ENCODE data around the gene TIGD2.

Gene TIGD2

DNA sequence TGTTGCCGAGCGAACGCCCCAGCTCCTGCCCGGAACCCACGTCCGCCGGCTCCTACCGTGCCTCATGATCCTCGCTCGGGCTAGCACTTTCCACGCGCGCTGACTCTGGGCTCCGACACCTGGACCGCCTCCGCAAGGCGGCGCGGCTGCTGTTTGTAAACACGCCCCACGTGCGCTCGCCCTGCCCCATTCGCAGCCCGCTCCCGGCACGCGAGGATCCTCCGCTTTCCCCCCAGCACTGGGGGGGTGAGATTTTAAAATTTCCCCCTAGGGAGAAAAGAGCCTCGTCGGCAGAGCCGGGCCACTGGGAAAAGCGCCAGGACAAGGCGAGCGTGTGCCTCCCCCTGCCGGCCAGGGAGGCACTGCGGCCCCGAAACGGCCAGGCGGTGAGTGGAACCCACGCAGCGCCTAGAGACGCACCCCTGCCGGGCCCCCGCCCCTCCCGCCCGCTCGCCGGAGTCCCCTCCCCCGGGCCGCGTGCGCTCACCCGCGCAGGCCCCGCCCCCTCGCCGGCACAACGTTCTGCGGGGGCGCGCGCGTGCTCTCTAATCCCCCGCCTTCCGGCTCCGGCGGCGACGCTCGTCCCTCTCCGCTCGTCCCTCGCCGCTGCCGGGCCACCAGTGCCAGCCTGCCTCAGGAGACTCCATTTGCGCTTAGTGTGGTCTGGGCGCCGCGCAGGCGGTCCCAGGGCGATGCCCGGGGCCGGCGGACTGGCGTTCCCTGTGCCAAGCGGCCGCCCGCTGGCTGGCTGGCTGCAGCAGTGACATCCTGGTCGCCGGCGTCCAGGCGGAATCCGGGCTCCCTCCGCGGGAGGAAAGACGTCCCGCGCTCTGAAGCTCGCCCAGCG lies at the start of gene TIGD2:
Gene TIGD2 (plus strand): TSS at position 548 of the 847 bp plus-strand sequence. CDS start 1,442 bp downstream, outside the sequence.
- peak; percentile 88 for DNase-seq

- DNase-seq: no peak
These were observed 46.5 kb upstream of the TIGD2 start for GRCh38 chr4:89064848-89065247.

DNA sequence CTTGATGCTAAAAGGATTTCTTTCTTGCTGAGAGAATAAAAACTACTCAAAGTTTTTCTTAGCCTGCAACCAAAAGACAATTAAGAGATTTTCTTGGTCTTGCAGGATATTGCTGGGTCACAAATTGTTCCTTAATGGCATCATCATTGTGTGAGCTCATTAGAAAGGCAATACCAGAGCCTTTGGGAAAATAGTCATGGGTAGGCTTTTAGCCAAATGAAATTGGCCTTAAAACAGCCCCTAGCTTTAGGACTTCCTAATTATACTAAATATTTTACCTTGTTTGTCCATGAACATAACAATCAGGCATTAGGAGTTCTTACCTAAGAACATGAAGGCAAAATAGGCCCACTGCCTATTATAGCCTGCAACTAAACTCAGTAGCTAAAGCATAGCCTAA lies 43.9 kb upstream of the TIGD2 start:
- no peak for DNase-seq

DNA sequence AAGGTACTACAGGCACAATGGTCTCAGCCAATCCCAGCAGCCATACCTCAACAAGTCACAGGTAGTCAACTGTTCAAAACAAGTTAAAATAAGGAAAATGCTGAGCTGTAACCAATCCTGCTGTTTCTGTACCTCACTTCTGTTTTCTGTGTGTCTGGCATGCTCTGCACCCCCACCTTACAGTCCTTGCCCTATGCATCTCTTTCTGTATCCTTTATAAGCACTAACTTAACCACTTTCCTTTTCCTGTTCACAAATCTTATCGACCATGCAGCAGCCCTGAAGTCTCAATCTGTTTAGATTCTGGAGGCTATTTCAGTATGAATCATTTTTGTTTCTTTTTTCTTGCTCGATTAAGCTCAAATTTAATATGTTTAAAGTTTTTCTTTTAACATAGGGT lies 41.9 kb upstream of the TIGD2 start:
- DNase-seq: no peak

DNA sequence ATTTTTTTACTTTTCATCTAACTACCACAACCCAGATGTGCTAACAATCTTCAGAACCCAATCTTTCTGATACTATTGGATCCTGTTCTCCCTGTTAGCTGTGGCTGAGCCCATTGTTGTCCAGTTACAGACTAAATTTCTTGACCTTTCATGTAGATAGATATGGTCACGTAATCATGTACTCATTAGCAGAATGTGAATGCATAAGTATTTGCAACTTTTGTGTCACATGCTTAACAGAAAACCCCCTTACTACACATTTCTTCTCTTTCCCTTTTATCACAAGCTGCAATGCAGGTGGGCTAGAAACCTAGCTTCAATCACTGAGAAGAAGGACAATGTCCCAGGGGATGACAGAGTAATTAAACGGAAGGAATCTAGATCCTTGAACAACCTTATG lies 41.3 kb upstream of the TIGD2 start:
- DNase-seq: no peak

DNA sequence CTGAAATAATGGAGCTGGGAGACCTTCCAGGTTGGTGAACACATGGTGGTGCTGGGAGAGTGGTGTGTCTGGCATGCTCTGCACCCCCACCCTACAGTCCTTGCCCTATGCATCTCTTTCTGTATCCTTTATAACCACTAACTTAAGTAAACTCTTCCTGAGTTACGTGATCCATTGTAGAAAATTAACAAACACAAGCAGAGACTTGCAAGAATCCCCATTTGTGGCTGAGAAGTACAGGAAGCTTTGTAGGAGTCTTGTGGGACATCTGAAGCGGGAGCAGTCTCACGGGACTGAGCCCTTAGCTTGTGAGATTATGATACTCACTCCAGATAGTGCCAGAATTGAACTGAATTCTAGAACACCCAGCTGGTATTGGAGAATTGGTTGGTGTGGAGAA lies 40.0 kb upstream of the TIGD2 start:
- no peak for DNase-seq

DNA sequence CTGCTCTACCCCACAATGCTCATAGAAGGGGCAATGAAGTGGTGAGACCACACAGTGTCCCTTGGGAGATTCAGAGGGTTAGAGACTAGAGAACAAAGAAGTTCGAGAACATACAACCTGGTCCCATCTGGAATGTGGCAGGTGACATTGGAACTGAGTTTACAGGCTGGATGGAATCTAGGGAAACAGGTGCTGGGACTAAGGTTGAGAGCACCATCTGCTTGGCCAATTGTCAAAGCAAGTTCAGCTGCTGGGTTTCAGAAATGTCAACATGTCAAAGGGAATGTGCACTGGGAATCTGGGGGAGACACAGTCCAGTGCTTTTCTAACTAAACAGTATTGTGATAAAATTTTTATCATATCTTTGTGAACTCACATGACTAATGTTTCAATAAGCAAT lies 38.4 kb upstream of the TIGD2 start:
- no peak for DNase-seq

DNA sequence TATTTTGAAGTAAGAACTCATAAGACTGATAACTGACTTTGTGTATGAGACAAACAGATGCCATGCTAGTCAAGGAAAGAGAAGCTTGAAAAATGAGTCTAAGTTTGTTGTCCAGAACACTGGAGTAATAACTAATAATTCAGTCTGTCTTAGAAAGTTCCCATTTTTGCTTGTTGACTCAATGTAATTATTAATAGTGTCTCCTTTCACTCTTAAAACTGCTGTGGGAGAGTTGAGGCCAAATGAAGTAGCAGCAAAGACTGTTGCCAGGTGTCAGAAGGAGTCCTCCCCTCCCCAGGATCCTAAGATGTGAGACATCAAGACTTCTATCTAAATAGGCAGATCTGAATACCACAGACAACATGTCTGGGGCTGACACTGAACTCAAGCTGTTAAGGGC lies 33.6 kb upstream of the TIGD2 start:
- no peak for DNase-seq

GRCh38 chr4:89078300-89078699 lies 33.0 kb upstream of the TIGD2 start:
- no peak for DNase-seq

- DNase-seq: no peak
These were observed 12.3 kb upstream of the TIGD2 start for GRCh38 chr4:89099034-89099433.

- no peak for DNase-seq
These were observed 11.9 kb upstream of the TIGD2 start for GRCh38 chr4:89099471-89099870.

DNA sequence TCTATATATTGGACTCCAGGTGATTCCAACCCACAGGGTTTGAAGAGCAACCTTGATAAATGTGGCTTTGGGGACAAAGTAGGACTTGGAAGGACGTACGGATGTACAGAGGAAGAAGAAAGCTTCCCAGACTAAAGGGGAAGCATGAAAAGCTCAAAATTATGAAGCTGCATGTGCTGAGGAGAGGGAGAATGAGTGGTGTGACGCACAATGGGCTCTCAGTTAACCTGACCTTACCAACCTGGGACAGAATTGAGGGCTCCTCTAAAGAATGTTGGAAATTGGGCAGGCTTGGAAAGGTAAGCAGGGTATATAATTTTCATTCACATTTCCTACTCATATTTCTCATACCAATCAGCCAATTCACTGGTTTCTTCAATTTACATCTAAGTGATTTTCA lies 10.5 kb upstream of the TIGD2 start:
- DNase-seq: no peak

DNA sequence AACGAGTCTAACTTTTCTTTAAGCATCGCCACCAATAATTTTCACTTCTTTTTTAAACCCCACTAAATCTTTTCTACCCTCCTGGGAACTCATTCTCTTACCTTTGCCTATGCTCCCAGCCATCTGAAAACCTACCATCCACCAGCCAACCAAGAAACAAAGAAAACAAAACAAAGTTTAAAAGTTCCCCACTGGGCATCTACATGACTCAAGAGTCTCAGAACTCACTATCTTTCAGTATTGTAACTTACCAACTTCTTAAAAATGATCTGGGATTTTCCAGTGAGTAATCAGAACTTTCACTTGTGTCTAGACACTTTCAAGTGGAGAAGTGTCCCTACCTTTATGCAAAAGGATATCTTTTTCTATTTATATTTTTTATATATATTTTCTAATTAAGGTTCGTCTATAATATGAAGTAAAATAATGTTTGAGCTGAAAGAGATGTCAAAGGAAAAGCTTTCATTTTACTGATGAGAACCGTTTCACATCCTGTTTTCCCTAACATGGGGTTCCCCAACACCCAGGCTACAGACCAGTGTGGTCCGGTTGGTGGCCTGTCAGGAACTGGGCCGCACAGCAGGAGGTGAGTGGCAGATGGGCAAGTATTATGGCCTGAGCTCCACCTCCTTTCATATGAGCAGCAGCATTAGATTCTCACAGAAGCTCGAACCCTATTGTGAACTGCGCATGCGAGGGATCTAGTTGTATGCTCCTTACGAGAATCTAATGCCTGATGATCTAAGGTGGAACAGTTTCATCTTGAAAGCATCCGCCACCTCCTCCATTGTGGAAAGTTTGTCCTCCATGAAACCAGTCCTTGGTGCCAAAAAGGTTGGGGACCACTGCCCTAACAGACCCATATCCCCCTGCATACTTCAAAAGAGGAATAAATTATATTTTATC lies 9.8 kb upstream of the TIGD2 start:
- peak; percentile 12 for DNase-seq

DNA sequence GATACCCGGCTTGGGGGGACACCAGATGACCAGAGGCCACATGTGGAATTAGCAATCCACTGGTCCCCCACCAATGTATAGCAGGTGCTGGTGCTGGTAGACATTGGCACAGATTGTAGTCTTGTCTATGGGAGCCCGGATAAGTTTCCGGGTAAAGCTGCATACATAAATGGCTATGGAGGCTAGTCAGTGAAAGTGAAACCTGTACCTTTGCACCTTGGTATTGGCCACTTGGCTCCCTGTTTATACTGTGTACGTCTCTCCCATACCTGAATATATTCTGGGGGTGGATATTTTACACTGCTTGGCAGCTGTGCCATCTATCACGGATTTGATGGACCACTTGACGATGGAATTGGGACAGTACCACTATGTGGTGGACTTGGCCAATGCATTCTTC lies 5.6 kb upstream of the TIGD2 start:
- DNase-seq: no peak

GRCh38 chr4:89108091-89108490 lies 3.2 kb upstream of the TIGD2 start:
- no peak for DNase-seq

DNA sequence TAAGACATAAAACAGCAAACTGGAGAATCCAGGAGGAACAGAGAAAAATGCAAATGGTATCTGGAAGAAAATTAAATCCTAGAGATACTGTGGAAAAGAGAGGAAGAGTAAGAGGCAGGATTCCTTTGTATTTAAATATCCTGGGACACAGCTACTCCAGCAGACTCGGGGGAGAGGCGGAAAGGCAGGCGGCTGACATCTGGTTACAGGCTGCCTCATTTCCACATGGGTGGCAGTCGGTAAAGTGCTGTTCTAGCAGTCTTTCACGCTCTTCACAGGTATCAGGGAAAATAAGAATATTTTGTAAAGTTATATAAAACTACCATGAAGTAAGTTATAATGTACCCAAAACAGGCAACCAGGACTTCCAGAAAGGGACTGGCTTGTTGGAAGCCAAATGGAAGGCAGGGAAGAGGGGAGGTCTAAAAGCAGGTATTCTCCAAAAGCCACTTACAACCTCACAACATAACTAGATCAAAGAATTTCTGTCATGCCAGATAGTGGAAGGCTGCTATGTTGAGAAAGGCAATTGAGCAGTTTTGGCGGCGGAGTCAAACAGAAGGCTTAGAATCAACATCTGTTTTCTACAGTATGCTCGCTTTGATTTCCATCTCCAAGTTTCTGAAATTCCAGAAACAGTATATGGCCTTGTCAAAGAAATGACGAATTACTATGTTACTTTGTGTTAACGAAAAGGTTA lies 1.3 kb upstream of the TIGD2 start:
- no peak for DNase-seq

- DNase-seq: no peak
These were observed 770 bp upstream of the TIGD2 start for GRCh38 chr4:89110541-89110985.

DNA sequence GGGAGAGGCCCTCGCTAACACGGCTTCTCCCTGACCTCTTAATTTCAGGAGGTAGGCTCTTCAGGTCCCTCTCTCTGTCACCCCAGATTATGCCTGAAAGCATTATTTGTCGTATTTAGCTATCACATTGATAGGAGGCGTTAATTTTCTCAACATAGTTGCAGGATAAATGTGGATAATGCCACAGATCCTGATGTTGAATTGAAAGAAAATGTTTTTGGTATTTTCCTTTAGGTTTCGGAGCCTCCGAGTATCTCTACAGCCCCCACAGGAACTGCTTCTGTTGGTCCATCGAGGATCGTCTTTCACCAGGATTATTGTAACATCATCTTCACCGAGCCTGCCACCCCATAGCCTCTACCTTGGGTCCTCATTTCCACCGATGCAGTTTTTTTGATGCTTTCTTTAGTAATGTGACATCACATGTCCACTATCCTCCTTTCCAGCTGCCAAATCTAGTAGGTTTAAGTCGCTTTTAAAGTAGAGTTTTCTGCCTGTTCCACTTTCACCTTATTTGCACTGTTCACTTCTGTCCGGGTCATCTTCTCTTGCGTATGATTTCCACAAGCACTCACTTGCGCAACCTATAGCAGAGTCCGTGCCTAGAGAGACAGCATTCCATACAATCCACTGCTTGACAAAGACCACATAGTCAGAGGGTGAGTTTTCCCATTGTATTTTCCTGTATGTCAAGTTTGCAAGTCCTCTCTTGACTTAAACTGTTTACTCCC lies 665 bp downstream of the TIGD2 start:
- no peak for DNase-seq

- no peak for DNase-seq
These were observed 2.1 kb downstream of the TIGD2 start for GRCh38 chr4:89113415-89113814.

DNA sequence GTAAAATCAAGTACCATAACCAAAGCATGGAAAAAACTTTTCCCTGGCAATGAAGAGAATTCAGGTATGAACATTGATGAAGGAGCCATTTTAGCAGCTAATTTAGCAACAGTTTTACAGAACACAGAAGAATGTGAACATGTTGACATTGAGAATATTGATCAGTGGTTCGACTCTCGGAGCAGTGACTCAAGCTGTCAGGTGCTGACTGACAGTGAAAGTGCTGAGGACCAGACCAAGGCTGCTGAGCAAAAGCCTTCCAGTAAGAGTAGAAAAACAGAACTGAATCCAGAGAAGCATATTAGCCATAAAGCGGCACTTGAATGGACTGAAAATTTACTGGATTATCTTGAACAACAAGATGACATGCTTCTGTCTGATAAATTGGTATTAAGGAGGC lies 2.8 kb downstream of the TIGD2 start:
- DNase-seq: no peak

DNA sequence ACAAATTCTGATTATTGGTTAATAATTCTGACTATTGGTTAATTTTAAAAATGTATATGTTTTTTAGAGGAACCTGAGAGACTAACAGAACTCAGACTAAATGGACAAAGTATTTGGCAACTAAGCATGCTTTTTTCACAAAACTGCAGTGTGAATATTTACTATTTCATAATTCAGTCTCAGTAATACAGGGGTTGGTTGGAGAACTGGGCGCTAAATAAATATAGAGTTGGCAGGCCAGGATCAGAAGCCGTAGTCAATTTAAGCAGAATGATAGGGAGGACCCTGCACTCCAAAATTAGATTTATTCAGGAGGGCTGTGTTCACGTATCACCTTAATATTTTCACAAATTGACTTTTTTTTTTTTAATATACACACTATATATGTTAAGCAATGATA lies 5.8 kb downstream of the TIGD2 start:
- DNase-seq: no peak

GRCh38 chr4:89119166-89119565 lies 7.8 kb downstream of the TIGD2 start:
- DNase-seq: no peak

- no peak for DNase-seq
These were observed 8.5 kb downstream of the TIGD2 start for GRCh38 chr4:89119836-89120235.
